HL-60 (cell line): ENCODE measurements around the gene HPGD.

Source experiments
- DNase-seq, 2 experiments: peaks; one replicate each; pipeline ENCODE4 v3.0.0-alpha.2; 2010 to 2020; ENCODE audit warnings: low read depth in 1 of 2, low spot score in 1 of 2
- H3K27ac ChIP-seq: fragments of 250-450 bp; sonication (Bioruptor Pico); replicated peaks from 2 replicates; pipeline ENCODE4 v1.5.1; 2020; ENCODE audit warnings: mild to moderate bottlenecking, moderate library complexity
- H3K27me3 ChIP-seq: fragments of 250-450 bp; sonication (Bioruptor Pico); 2 replicates; pipeline ENCODE4 v1.5.1; 2021; ENCODE audit warnings: mild to moderate bottlenecking, moderate library complexity; ENCODE audit not compliant: insufficient read depth, poor library complexity, severe bottlenecking
- H3K4me3 ChIP-seq: replicated peaks from 2 replicates; pipeline ENCODE4 v1.5.1; 2011; ENCODE audit warnings: mild to moderate bottlenecking, control low read depth, low read length; ENCODE audit not compliant: insufficient read depth
- CTCF ChIP-seq: IDR thresholded peaks from one replicate; pipeline ENCODE4 v1.5.1; 2011; ENCODE audit warnings: low read length, control low read depth, inconsistent platforms; ENCODE audit not compliant: insufficient read depth
- GABPA ChIP-seq: IDR thresholded peaks from 2 replicates; pipeline ENCODE4 v1.6.1; 2012; ENCODE audit warnings: low read depth
- POLR2AphosphoS5 ChIP-seq: IDR thresholded peaks from 2 replicates; pipeline ENCODE4 v1.6.1; 2012; ENCODE audit warnings: low read depth
- REST ChIP-seq: IDR thresholded peaks from 2 replicates; pipeline ENCODE4 v1.6.1; 2012; ENCODE audit warnings: low read depth; ENCODE audit not compliant: insufficient replicate concordance
- SPI1 ChIP-seq: IDR thresholded peaks from 2 replicates; pipeline ENCODE4 v1.6.1; 2012; ENCODE audit warnings: low read depth, mild to moderate bottlenecking, borderline replicate concordance

HPGD gene

GRCh38 chr4:174532445-174532844, 10.2 kb upstream of the HPGD start:
- H3K27ac ChIP-seq, result no peak overlapping the region
- TF ChIP-seq REST, result no peak
- no peak for TF ChIP-seq CTCF
- no peak for TF ChIP-seq GABPA
- TF ChIP-seq SPI1, result no peak
- H3K4me3 ChIP-seq, result no peak overlapping the region
- DNase-seq, result no peak
- no peaks in the 10 kb centered on the region for H3K27me3 ChIP-seq

- no peak overlapping the region for H3K27ac ChIP-seq
- H3K4me3 ChIP-seq, result no peak overlapping the region
- DNase-seq, result no peak
- TF ChIP-seq SPI1 (no peak), POLR2AphosphoS5 (no peak), GABPA (no peak), REST (no peak), CTCF (no peak)
- H3K27me3 ChIP-seq, result no peaks in the 10 kb centered on the region
These were observed 9.2 kb upstream of the HPGD start for GRCh38 chr4:174531486-174531885.

GRCh38 chr4:174528226-174528625, 5.9 kb upstream of the HPGD start:
- no peak for TF ChIP-seq POLR2AphosphoS5
- no peak for TF ChIP-seq SPI1
- TF ChIP-seq GABPA, result no peak
- TF ChIP-seq CTCF, result no peak
- DNase-seq, result no peak

GRCh38 chr4:174526731-174527130, 4.4 kb upstream of the HPGD start:
- H3K4me3 ChIP-seq, result no peak overlapping the region
- H3K27me3 ChIP-seq, result no peaks in the 10 kb centered on the region
- no peak overlapping the region for H3K27ac ChIP-seq
- no peak for DNase-seq
- TF ChIP-seq POLR2AphosphoS5 (no peak), GABPA (no peak), REST (no peak), CTCF (no peak), SPI1 (no peak)

More at GRCh38 chr4:174528226-174528625, 5.9 kb upstream of the HPGD start:
- Histone ChIP-seq H3K27ac (no peak overlapping the region), H3K4me3 (no peak overlapping the region), H3K27me3 (no peaks in the 10 kb centered on the region)
